Measurements from ENCODE around the gene CERK. TPM values are rescaled to one million over a fixed set of nuclear protein-coding genes. Genes with fewer than 3 reads are reported as not detected.

Gene CERK
- total and polyA plus RNA-seq, 8 donors = 12.7 to 32.7 (median 29.5) TPM

- intact Hi-C loops (cut with DNase I) = no loop called here
- H3K27me3 ChIP-seq = no peaks in the 10 kb centered on the region
- DNase-seq (no peak), ATAC-seq (no peak), FAIRE-seq (no peak)
- no peak overlapping the region for H3K27ac ChIP-seq
- no peaks in the 10 kb centered on the region for H3K36me3 ChIP-seq
- H3K9me3 ChIP-seq = no peaks in the 10 kb centered on the region
- no peak for TF ChIP-seq CTCF (IDR thresholded peaks at IDR 0.05)
- H3K4me3 ChIP-seq = no peak overlapping the region
- peaks cover 6 to 11% (median 6%) of the 10 kb centered on the region in 3 donors for H3K4me1 ChIP-seq
- 72 to 76% methylated on average over 14 to 15 of the region's 15 CpGs for WGBS, 2 donors
These were observed 11.0 kb upstream of the CERK start for GRCh38 chr22:46748908-46749675.

- ATAC-seq (no peak), FAIRE-seq (no peak), DNase-seq (no peak)
- peaks cover 0 to 4% (median 0%) of the 10 kb centered on the region in 3 donors for H3K4me1 ChIP-seq
- H3K4me3 ChIP-seq = no peak overlapping the region
- H3K27ac ChIP-seq = no peak overlapping the region
- TF ChIP-seq CTCF (IDR thresholded peaks at IDR 0.05) = no peak
- intact Hi-C loops (cut with DNase I) = no loop called here
- no peaks in the 10 kb centered on the region for H3K36me3 ChIP-seq
- no peaks in the 10 kb centered on the region for H3K27me3 ChIP-seq
- no peaks in the 10 kb centered on the region for H3K9me3 ChIP-seq
- 87 to 89% methylated on average over 20 of the region's 20 CpGs for WGBS, 2 donors
These were observed 10.3 kb upstream of the CERK start for GRCh38 chr22:46748206-46748907.

GRCh38 chr22:46747646-46748045 lies 9.6 kb upstream of the CERK start:
- ATAC-seq = peak in 1 of 4 donors; percentile 27
- H3K36me3 ChIP-seq = no peaks in the 10 kb centered on the region
- H3K27me3 ChIP-seq = no peaks in the 10 kb centered on the region
- no peak overlapping the region for H3K27ac ChIP-seq
- peaks cover 0 to 4% (median 0%) of the 10 kb centered on the region in 3 donors for H3K4me1 ChIP-seq
- H3K9me3 ChIP-seq = no peaks in the 10 kb centered on the region
- FAIRE-seq = no peak
- no peak overlapping the region for H3K4me3 ChIP-seq
- 58 to 63% methylated on average over 8 of the region's 8 CpGs for WGBS, 2 donors
- intact Hi-C loops (cut with DNase I) = no loop called here
- DNase-seq = no peak
- no peak for TF ChIP-seq CTCF (IDR thresholded peaks at IDR 0.05)

- Histone ChIP-seq H3K27me3 (no peaks in the 10 kb centered on the region), H3K27ac (no peak overlapping the region), H3K4me1 (peaks cover 0 to 4% (median 0%) of the 10 kb centered on the region in 3 donors), H3K4me3 (no peak overlapping the region), H3K36me3 (no peaks in the 10 kb centered on the region), H3K9me3 (no peaks in the 10 kb centered on the region)
- TF ChIP-seq CTCF (IDR thresholded peaks at IDR 0.05) = no peak
- WGBS, 2 donors = 30 to 32% methylated on average over 11 of the region's 11 CpGs
- intact Hi-C loops (cut with DNase I) = no loop called here
- ATAC-seq (peak; percentile 47 to 83 (median 72)), DNase-seq (peak in 3 of 6 donors; percentile 53 to 63 (median 57)), FAIRE-seq (no peak)
These were observed 8.6 kb upstream of the CERK start for GRCh38 chr22:46746620-46747019.

- Histone ChIP-seq H3K36me3 (no peaks in the 10 kb centered on the region), H3K27ac (no peak overlapping the region), H3K27me3 (no peaks in the 10 kb centered on the region), H3K9me3 (no peaks in the 10 kb centered on the region), H3K4me1 (peaks cover 0 to 4% (median 0%) of the 10 kb centered on the region in 3 donors), H3K4me3 (no peak overlapping the region)
- TF ChIP-seq CTCF (IDR thresholded peaks at IDR 0.05) = no peak
- no peak for ATAC-seq
- FAIRE-seq = no peak
- DNase-seq = no peak
- intact Hi-C loops (cut with DNase I) = no loop called here
- 75 to 77% methylated on average over 5 of the region's 5 CpGs for WGBS, 2 donors
These were observed 8.1 kb upstream of the CERK start for GRCh38 chr22:46746192-46746591.
